Thoracic aorta (tissue), 2 donors: ENCODE results near the gene ABLIM2. TPM values are rescaled to one million over a fixed set of nuclear protein-coding genes. Genes with fewer than 3 reads are reported as not detected.

Experiments used
- ATAC-seq: fragments of 150-250 bp; one replicate; pipeline ENCODE4 v1.8.0; 2017; ENCODE audit warnings: low read depth; ENCODE audit not compliant: insufficient number of reproducible peaks, low FRiP score
- DNase-seq: peaks from one replicate; pipeline ENCODE4 v3.0.0-alpha.2; 2020; ENCODE audit warnings: low spot score
- H3K27ac ChIP-seq, 2 donors: fragments of 200-600 bp; sonication (generic); 1 replicate in 1 of 2; 2 replicates in 1 of 2; pipeline ENCODE4 v1.5.1; 2016; ENCODE audit warnings: mild to moderate bottlenecking in 2 of 2, moderate library complexity in 2 of 2
- H3K27me3 ChIP-seq: fragments of 200-600 bp; sonication (generic); replicated peaks from 2 replicates; pipeline ENCODE4 v1.6.0; 2016; ENCODE audit warnings: mild to moderate bottlenecking; ENCODE audit not compliant: insufficient read depth
- H3K36me3 ChIP-seq: fragments of 200-600 bp; sonication (generic); one replicate; pipeline ENCODE4 v1.5.1; 2016
- H3K4me1 ChIP-seq, 2 donors: fragments of 200-600 bp; sonication (generic); 1 replicate in 1 of 2; 2 replicates in 1 of 2; pipeline versions ENCODE4 v1.5.1 to v1.6.0; 2016; ENCODE audit warnings: low read depth in 2 of 2, mild to moderate bottlenecking in 1 of 2; ENCODE audit not compliant: control insufficient read depth in 1 of 2
- H3K4me3 ChIP-seq: fragments of 200-600 bp; sonication (generic); 2 replicates; pipeline ENCODE4 v1.5.1; 2016; ENCODE audit warnings: mild to moderate bottlenecking
- H3K9me3 ChIP-seq: fragments of 200-600 bp; sonication (generic); 2 replicates; pipeline ENCODE4 v1.5.1; 2016
- CTCF ChIP-seq: fragments of 200-600 bp; sonication (generic); IDR thresholded peaks from one replicate; pipeline ENCODE4 v1.5.1; 2019; ENCODE audit warnings: antibody characterized with exemption
- total RNA-seq, 2 donors: library from RNA; depleted of rRNA; stranded (reverse); fragments of >200 nt; gene quantifications; one replicate each; pipeline versions ENCODE4 v1.1.0 to v1.2.3, GENCODE V29; 2016

Gene ABLIM2
- total RNA-seq, 2 donors from 2014 or later = 25.6 to 28.6 TPM

GRCh38 chr4:8008391-8008790 is 150.2 kb downstream of the ABLIM2 start:
- H3K36me3 ChIP-seq = peaks cover 19% of the 10 kb centered on the region
- no peaks in the 10 kb centered on the region for H3K27me3 ChIP-seq
- no peak overlapping the region for H3K4me3 ChIP-seq
- DNase-seq (no peak), ATAC-seq (no peak)
- no peak overlapping the region for H3K27ac ChIP-seq
- no peaks in the 10 kb centered on the region for H3K9me3 ChIP-seq
- H3K4me1 ChIP-seq = peaks cover 0 to 12% of the 10 kb centered on the region in 2 donors
- TF ChIP-seq CTCF = no peak

DNA sequence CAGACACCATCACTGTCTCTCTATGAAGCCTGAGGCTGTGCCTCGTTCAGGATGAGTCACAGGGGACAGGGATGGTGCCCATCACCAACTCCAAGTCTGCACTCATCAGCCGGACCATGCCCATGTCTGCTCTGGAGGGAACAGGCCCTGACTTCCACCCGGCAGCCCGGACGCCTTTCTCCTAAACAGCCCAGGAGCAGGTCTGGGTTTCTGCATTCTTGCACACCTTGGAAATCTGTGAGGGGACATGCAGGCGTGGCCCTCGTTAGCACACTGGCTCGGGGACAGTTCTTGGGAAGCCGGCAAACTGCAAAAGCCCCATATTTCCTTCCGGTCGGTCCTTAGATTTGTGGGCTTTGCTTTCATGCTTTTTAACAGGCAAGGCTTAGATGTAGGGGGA is 151.0 kb downstream of the ABLIM2 start:
- ATAC-seq = no peak
- Histone ChIP-seq H3K4me1 (peaks cover 0 to 12% of the 10 kb centered on the region in 2 donors), H3K36me3 (peaks cover 19% of the 10 kb centered on the region), H3K9me3 (no peaks in the 10 kb centered on the region), H3K27me3 (no peaks in the 10 kb centered on the region), H3K27ac (no peak overlapping the region), H3K4me3 (no peak overlapping the region)
- DNase-seq = no peak
- no peak for TF ChIP-seq CTCF

GRCh38 chr4:8006471-8006870 is 152.1 kb downstream of the ABLIM2 start:
- Histone ChIP-seq H3K9me3 (no peaks in the 10 kb centered on the region), H3K27me3 (no peaks in the 10 kb centered on the region), H3K27ac (no peak overlapping the region), H3K36me3 (peaks cover 19% of the 10 kb centered on the region), H3K4me3 (no peak overlapping the region), H3K4me1 (peaks cover 0 to 12% of the 10 kb centered on the region in 2 donors)
- TF ChIP-seq CTCF = no peak
- DNase-seq (no peak), ATAC-seq (no peak)

GRCh38 chr4:8005814-8006215 is 152.8 kb downstream of the ABLIM2 start:
- TF ChIP-seq CTCF = no peak
- H3K4me1 ChIP-seq = peaks cover 0 to 6% of the 10 kb centered on the region in 2 donors
- H3K27ac ChIP-seq = no peak overlapping the region
- no peaks in the 10 kb centered on the region for H3K27me3 ChIP-seq
- peaks cover 19% of the 10 kb centered on the region for H3K36me3 ChIP-seq
- no peak for ATAC-seq
- H3K9me3 ChIP-seq = no peaks in the 10 kb centered on the region
- DNase-seq = no peak
- H3K4me3 ChIP-seq = no peak overlapping the region

- peaks cover 0 to under 1% of the 10 kb centered on the region in 2 donors for H3K4me1 ChIP-seq
- H3K27me3 ChIP-seq = no peaks in the 10 kb centered on the region
- DNase-seq = no peak
- no peak overlapping the region for H3K27ac ChIP-seq
- peaks cover 19% of the 10 kb centered on the region for H3K36me3 ChIP-seq
- no peak overlapping the region for H3K4me3 ChIP-seq
- no peaks in the 10 kb centered on the region for H3K9me3 ChIP-seq
- no peak for ATAC-seq
- TF ChIP-seq CTCF = no peak
Measured at GRCh38 chr4:8005033-8005808, 153.4 kb downstream of the ABLIM2 start.
